Measurements from ENCODE around the gene ZFHX3. TPM values are rescaled to one million over a fixed set of nuclear protein-coding genes. Genes with fewer than 3 reads are reported as not detected.

The ZFHX3 gene
- total and polyA plus RNA-seq, 10 of the 15 experiments (the other 5 are each of a cell fraction or from before 2014, with no cell fraction given), result 0.68 to 8.6 (median 2.0) TPM

- no peak overlapping the region for H3K9ac ChIP-seq (ENCODE audit: control insufficient read depth, insufficient read depth, low read length)
- no peak for FAIRE-seq
- H4K20me1 ChIP-seq (ENCODE audit: control insufficient read depth, insufficient read depth), result no peaks in the 10 kb centered on the region
- ChIA-PET CTCF (no interaction called here), SMC1A (ENCODE audit: uncharacterized antibody, unreplicated experiment) (interaction anchor here (1.1 kb wide), 1 partner anchor 10 kb away, joined by 3 read pairs; no protein-coding TSS in a partner anchor), POLR2A (no interaction called here), RAD21 (ENCODE audit: unreplicated experiment) (no interaction called here)
- no peak for DNase-seq (ENCODE audit: low read depth, low spot score)
- H3K27me3 ChIP-seq (replicated peaks in 1 of 2; ENCODE audit: control insufficient read depth in 2 of 2, insufficient read depth in 2 of 2, low read length in 1 of 2), result no peaks in the 10 kb centered on the region
- 85% methylated on average over 7 of the region's 7 CpGs for WGBS (ENCODE audit: insufficient coverage, insufficient replicate concordance, low lambda C conversion rate, missing lambda C conversion rate)
- TF ChIP-seq ASH2L (IDR thresholded peaks at IDR 0.05; ENCODE audit: borderline replicate concordance, low read depth), result no peak
- no peak for TF ChIP-seq BHLHE40 (IDR thresholded peaks at IDR 0.05; ENCODE audit: borderline replicate concordance in 1 of 2, low read depth in 2 of 2, low read length in 1 of 2)
- no peak for TF ChIP-seq EZH2 (IDR thresholded peaks at IDR 0.05; ENCODE audit: borderline replicate concordance, control insufficient read depth, low read depth, low read length)
- no peak for TF ChIP-seq POU2F2 (IDR thresholded peaks at IDR 0.05; ENCODE audit: borderline replicate concordance, low read depth, low read length)
- TF ChIP-seq RFX5 (IDR thresholded peaks at IDR 0.05; ENCODE audit: low read depth, low read length), result no peak
- TF ChIP-seq, protein P1, sequence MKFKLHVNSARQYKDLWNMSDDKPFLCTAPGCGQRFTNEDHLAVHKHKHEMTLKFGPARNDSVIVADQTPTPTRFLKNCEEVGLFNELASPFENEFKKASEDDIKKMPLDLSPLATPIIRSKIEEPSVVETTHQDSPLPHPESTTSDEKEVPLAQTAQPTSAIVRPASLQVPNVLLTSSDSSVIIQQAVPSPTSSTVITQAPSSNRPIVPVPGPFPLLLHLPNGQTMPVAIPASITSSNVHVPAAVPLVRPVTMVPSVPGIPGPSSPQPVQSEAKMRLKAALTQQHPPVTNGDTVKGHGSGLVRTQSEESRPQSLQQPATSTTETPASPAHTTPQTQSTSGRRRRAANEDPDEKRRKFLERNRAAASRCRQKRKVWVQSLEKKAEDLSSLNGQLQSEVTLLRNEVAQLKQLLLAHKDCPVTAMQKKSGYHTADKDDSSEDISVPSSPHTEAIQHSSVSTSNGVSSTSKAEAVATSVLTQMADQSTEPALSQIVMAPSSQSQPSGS (IDR thresholded peaks at IDR 0.05; ENCODE audit: low read length), result no peak
- TF ChIP-seq STAT3 (IDR thresholded peaks at IDR 0.05; ENCODE audit: low read depth, low read length), result no peak
- H3K9me3 ChIP-seq (replicated peaks; ENCODE audit: control insufficient read depth, insufficient read depth, low read length), result no peaks in the 10 kb centered on the region
- H3K4me3 ChIP-seq, result no peak overlapping the region
- no peaks in the 10 kb centered on the region for H3K4me1 ChIP-seq (ENCODE audit: control insufficient read depth, insufficient read depth, low read length)
- no peaks in the 10 kb centered on the region for H3K79me2 ChIP-seq (ENCODE audit: control insufficient read depth, insufficient read depth, low read length)
- in situ Hi-C loops (cut with MboI), result no loop called here
- no peak for ATAC-seq
- no TSS peak for BruUV-seq (replicated peaks)
- intact Hi-C loops (cut with micrococcal nuclease; ENCODE audit: unreplicated experiment), result no loop called here
- no peaks in the 10 kb centered on the region for H3K36me3 ChIP-seq (ENCODE audit: control insufficient read depth in 2 of 2, insufficient read depth in 2 of 2, low read length in 1 of 2)
- H2AFZ ChIP-seq (ENCODE audit: control insufficient read depth, low read depth, low read length), result no peak overlapping the region
- H3K4me2 ChIP-seq (ENCODE audit: control insufficient read depth, insufficient read depth), result no peak overlapping the region
- no peak overlapping the region for H3K27ac ChIP-seq (ENCODE audit: control insufficient read depth, insufficient read depth)
Observed at GRCh38 chr16:72865835-72866234, 182.1 kb downstream of the ZFHX3 start.
